ENCODE results near the gene GBX2. TPM values are rescaled to one million over a fixed set of nuclear protein-coding genes. Genes with fewer than 3 reads are reported as not detected.

Gene GBX2
- total RNA-seq, 2 donors from 2014 or later = not detected

DNA sequence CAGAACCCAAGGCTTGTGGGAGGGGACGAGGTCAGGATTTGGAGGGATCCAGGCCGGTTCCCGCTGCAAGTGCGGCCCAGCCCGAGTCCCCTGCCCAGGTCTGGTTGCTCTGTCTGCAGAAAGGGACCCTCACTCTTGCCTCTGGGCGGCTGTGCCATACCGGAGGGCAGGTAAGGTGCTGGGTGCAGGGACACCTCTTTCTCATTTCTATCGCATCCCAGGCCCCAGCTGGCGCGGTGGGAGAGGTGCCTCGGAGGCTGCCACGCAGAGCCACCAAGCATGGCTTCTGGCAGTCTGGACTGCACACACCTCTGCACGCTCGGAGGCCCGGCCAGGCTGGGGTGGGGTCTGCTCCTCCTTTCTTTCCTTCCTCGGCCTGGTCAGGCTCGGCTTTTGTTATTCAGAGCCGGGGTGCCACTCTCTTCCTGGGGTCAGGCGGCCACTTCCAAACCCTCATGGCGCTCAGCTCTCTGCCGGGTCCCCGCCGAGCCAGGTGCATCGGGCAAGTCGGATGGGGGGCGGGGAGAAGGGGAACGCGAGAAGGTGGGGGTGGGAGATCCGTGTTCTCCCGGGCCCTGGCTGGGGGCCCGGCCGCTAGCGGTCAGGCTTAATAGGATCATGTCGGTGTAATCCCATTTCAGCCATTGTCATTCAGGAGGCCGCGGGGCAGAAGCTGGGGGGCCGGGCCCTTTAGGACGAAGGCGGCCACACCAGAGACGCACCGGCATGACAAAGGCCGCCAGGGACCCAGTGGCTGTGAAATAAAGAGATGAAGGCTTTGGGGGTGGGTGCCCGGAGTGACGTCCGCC, 9.0 kb downstream of the GBX2 start:
- no peak overlapping the region for H3K4me3 ChIP-seq
- no peak for TF ChIP-seq CTCF (IDR thresholded peaks at IDR 0.05)
- peaks cover 3 to 32% of the 10 kb centered on the region in 2 donors for H3K27me3 ChIP-seq
- no peak for DNase-seq (ENCODE audit: low spot score)
- H3K36me3 ChIP-seq = no peaks in the 10 kb centered on the region
- no peak overlapping the region for H3K27ac ChIP-seq
- H3K9me3 ChIP-seq = no peaks in the 10 kb centered on the region
- H3K4me1 ChIP-seq = peaks cover 0 to 12% of the 10 kb centered on the region in 2 donors

DNA sequence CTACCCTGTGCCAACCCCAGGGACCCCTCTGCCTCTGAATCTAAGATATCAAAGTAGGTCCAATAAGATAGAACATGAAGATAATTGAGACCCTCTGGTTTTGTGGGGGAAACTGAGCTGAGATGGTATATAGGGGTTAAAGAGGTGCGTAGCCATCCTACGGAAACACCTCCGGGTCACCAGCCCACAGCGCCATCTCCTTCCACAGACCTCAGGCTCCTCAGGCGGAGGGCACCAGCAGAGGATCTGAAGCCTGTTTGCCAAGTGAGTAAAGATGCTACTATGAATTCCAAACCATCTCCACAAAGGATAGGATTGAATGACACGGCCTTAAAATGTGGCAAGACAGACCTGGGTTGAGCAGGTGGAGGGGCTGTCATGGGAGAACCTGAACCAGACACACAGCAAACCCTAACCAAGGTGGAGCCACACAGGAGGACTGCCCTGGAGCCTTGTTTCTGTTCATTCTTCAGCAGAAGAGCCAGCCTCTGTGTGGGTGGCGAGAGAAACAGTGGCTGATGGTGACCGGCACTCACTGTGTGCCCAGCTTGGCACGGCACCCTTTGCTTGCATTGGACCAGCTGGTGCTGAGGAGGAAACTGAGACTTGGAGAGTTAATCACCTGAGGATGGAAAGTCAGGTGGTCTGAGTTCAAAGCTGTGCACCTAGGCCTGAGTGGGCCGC, 10.2 kb downstream of the GBX2 start:
- peaks cover 0 to under 1% of the 10 kb centered on the region in 2 donors for H3K4me1 ChIP-seq
- H3K9me3 ChIP-seq = peaks cover 0 to 8% of the 10 kb centered on the region in 2 donors
- peaks cover 0 to 20% of the 10 kb centered on the region in 2 donors for H3K27me3 ChIP-seq
- H3K36me3 ChIP-seq = no peaks in the 10 kb centered on the region
- H3K27ac ChIP-seq = no peak overlapping the region
- H3K4me3 ChIP-seq = no peak overlapping the region
- DNase-seq (ENCODE audit: low spot score) = no peak
- no peak for TF ChIP-seq CTCF (IDR thresholded peaks at IDR 0.05)

DNA sequence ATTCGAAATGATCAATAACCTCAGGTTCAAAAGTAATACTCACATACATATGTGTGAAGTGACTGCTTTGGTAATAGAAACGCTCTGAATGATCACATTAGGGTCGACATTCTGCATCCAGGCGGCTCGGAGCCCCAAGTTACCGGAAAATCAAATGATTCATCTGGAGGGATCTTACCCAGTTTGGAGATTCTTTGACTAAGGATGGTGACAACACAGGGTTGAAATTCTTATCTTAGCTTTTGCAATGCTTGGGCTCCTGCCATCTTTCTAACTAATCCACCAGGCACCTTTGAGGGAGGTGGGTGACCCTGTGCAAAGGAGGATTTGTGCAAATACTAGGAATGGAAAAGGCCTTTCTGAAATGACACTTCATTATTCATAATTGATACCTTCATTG, 10.8 kb downstream of the GBX2 start:
- Histone ChIP-seq H3K9me3 (peaks cover 0 to 13% of the 10 kb centered on the region in 2 donors), H3K4me3 (no peak overlapping the region), H3K27me3 (peaks cover 0 to 19% of the 10 kb centered on the region in 2 donors), H3K4me1 (no peaks in the 10 kb centered on the region), H3K36me3 (no peaks in the 10 kb centered on the region), H3K27ac (no peak overlapping the region)
- no peak for TF ChIP-seq CTCF (IDR thresholded peaks at IDR 0.05)
- no peak for DNase-seq (ENCODE audit: low spot score)

DNA sequence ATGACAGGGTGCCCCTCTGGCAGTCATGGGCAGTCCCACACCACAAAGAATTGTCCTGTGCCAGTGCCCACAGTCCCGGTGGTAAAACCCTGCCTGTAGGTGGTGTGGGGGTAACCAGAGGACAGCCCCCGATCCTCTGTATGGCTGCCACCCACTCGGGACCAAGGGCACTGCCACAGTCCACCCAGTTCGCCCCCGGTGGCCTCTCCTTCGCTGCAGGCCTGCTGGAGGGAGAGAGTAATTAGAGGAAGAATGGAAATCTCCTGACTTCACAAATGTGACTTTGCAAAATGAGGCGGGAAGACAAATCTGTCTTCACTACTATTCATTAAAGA, 11.4 kb downstream of the GBX2 start:
- H3K36me3 ChIP-seq = no peaks in the 10 kb centered on the region
- no peak overlapping the region for H3K4me3 ChIP-seq
- TF ChIP-seq CTCF (IDR thresholded peaks at IDR 0.05) = no peak
- DNase-seq (ENCODE audit: low spot score) = no peak
- no peak overlapping the region for H3K27ac ChIP-seq
- no peaks in the 10 kb centered on the region for H3K4me1 ChIP-seq
- peaks cover 0 to 16% of the 10 kb centered on the region in 2 donors for H3K27me3 ChIP-seq
- peaks cover 0 to 17% of the 10 kb centered on the region in 2 donors for H3K9me3 ChIP-seq

GRCh38 chr2:236156095-236156859, 11.9 kb downstream of the GBX2 start:
- Histone ChIP-seq H3K27me3 (peaks cover 0 to 12% of the 10 kb centered on the region in 2 donors), H3K36me3 (no peaks in the 10 kb centered on the region), H3K4me3 (no peak overlapping the region), H3K27ac (no peak overlapping the region), H3K9me3 (peaks cover 0 to 17% of the 10 kb centered on the region in 2 donors), H3K4me1 (no peaks in the 10 kb centered on the region)
- DNase-seq (ENCODE audit: low spot score) = no peak
- TF ChIP-seq CTCF (IDR thresholded peaks at IDR 0.05) = no peak

Data from right atrium auricular region (tissue), 2 donors.